ENCODE results near the gene SHC2.

DNA sequence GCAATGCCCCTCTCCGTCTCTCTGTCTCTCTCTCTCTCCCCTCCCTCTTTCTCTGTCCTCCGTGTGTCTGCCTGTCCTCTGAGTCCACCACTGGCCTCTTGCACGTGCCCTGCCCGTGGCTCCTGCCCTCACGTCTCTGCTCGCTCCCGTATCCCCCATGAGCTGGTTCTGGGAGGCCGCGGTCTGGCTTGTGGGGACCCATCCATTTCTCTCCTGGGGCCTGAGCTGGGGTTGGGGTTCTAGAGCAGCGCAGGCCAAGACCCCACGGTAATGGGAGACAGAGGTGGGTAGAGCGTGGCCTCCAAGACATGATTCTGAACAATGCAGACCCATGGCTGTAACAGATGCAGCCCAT lies 70.9 kb downstream of the SHC2 start:
- TF ChIP-seq CTCF (tag by site-specific recombination; IDR thresholded peaks at IDR 0.05) (no peak), ZNF555 (tag by site-specific recombination; conservative IDR thresholded peaks at IDR 0.05) (no peak), ZBTB7A (tag by site-specific recombination; IDR thresholded peaks at IDR 0.05; ENCODE audit: low read depth) (no peak), SP2 (tag by site-specific recombination; IDR thresholded peaks at IDR 0.05) (no peak), ZBTB20 (tag by site-specific recombination; IDR thresholded peaks at IDR 0.05) (no peak), ZSCAN18 (tag by site-specific recombination; IDR thresholded peaks at IDR 0.05) (no peak), ZNF239 (tag by site-specific recombination; IDR thresholded peaks at IDR 0.05) (no peak), ZNF501 (tag by site-specific recombination; IDR thresholded peaks at IDR 0.05) (no peak), REST (tag by site-specific recombination; IDR thresholded peaks at IDR 0.05) (no peak), YY1 (tag by site-specific recombination; IDR thresholded peaks at IDR 0.05) (no peak), ZNF335 (tag by site-specific recombination; conservative IDR thresholded peaks at IDR 0.05) (no peak), ZNF580 (tag by site-specific recombination; IDR thresholded peaks at IDR 0.05) (no peak)

Data from HEK293 (cell line).